Prostate gland (tissue), 2 donors: ENCODE results near the gene PTER. TPM values are rescaled to one million over a fixed set of nuclear protein-coding genes. Genes with fewer than 3 reads are reported as not detected.

Experiments used
- DNase-seq: peaks from one replicate; pipeline ENCODE4 v3.0.0-alpha.2; 2019; ENCODE audit warnings: low spot score
- H3K27ac ChIP-seq, 2 donors: fragments of 200-600 bp; sonication (generic); 2 replicates each; pipeline ENCODE4 v1.5.1; 2017 to 2019
- H3K27me3 ChIP-seq: fragments of 200-600 bp; sonication (generic); replicated peaks from 2 replicates; pipeline ENCODE4 v1.5.1; 2019; ENCODE audit not compliant: insufficient read depth
- H3K36me3 ChIP-seq, 2 donors: fragments of 200-600 bp; sonication (generic); 1 replicate in 1 of 2; 2 replicates in 1 of 2; pipeline versions ENCODE4 v1.5.1 to v1.8.1; 2017 to 2019
- H3K4me1 ChIP-seq: fragments of 200-600 bp; sonication (generic); replicated peaks from 2 replicates; pipeline ENCODE4 v1.5.1; 2019
- H3K4me3 ChIP-seq, 2 donors: fragments of 200-600 bp; sonication (generic); 2 replicates each; pipeline ENCODE4 v1.5.1; 2017 to 2019
- H3K9me3 ChIP-seq: fragments of 200-600 bp; sonication (generic); 2 replicates; pipeline ENCODE4 v1.5.1; 2017
- CTCF ChIP-seq, 4 experiments: fragments of 200-600 bp in 2 of 4; fragments of 450-650 bp in 2 of 4; sonication (generic) in 2 of 4; IDR thresholded peaks; 1 replicate in 3 of 4; 2 replicates in 1 of 4; pipeline ENCODE4 v1.5.1; 2016 to 2019; ENCODE audit warnings: antibody characterized with exemption in 4 of 4, mild to moderate bottlenecking in 2 of 4, moderate library complexity in 2 of 4
- POLR2A ChIP-seq: fragments of 450-650 bp; IDR thresholded peaks from one replicate; pipeline ENCODE4 v1.6.1; 2016; ENCODE audit warnings: antibody characterized with exemption, mild to moderate bottlenecking
- POLR2AphosphoS5 ChIP-seq: sonication (generic); formaldehyde crosslinking; IDR thresholded peaks from one replicate; pipeline ENCODE4 v1.6.1; 2017; ENCODE audit warnings: antibody characterized with exemption
- WGBS: methylation state at CpG from one replicate; pipeline ENCODE4 v1.1.5; 2018; 5-methylcytosine and 5-hydroxymethylcytosine counted together
- intact Hi-C: fragments of 100-400 bp; cut with DNase I; formaldehyde crosslinking; loops from one replicate; pipeline ENCODE4 v1.14.2; 2022
- total RNA-seq, 2 donors: library from RNA; depleted of rRNA; stranded (reverse); fragments of >200 nt; gene quantifications; one replicate each; pipeline ENCODE4 v1.1.0, GENCODE V29; 2016

PTER gene
- total RNA-seq, 2 donors from 2014 or later, result 10.4 to 18.8 TPM

GRCh38 chr10:16442914-16443313 lies 6.1 kb downstream of the PTER start:
- H3K9me3 ChIP-seq, result no peaks in the 10 kb centered on the region
- intact Hi-C loops, result no loop called here
- no peaks in the 10 kb centered on the region for H3K36me3 ChIP-seq
- H3K4me1 ChIP-seq, result no peaks in the 10 kb centered on the region
- 90% methylated on average over 1 of the region's 1 CpG for WGBS
- H3K27me3 ChIP-seq, result no peaks in the 10 kb centered on the region
- DNase-seq, result no peak
- no peak for TF ChIP-seq POLR2AphosphoS5
- no peak for TF ChIP-seq POLR2A
- TF ChIP-seq CTCF (IDR thresholded peaks at IDR 0.05), result no peak
- no peak overlapping the region for H3K4me3 ChIP-seq
- no peak overlapping the region for H3K27ac ChIP-seq

- intact Hi-C loops, result no loop called here
- Histone ChIP-seq H3K9me3 (no peaks in the 10 kb centered on the region), H3K4me3 (no peak overlapping the region), H3K4me1 (no peaks in the 10 kb centered on the region), H3K27me3 (no peaks in the 10 kb centered on the region), H3K27ac (no peak overlapping the region), H3K36me3 (no peaks in the 10 kb centered on the region)
- no peak for DNase-seq
- TF ChIP-seq POLR2AphosphoS5 (no peak), POLR2A (no peak), CTCF (IDR thresholded peaks at IDR 0.05) (no peak)
- 93% methylated on average over 9 of the region's 9 CpGs for WGBS
Observed at GRCh38 chr10:16445770-16446469, 9.1 kb downstream of the PTER start.

GRCh38 chr10:16449454-16449853 lies 12.6 kb downstream of the PTER start:
- Histone ChIP-seq H3K27ac (no peak overlapping the region), H3K9me3 (no peaks in the 10 kb centered on the region), H3K36me3 (no peaks in the 10 kb centered on the region), H3K4me1 (no peaks in the 10 kb centered on the region), H3K4me3 (no peak overlapping the region), H3K27me3 (no peaks in the 10 kb centered on the region)
- 97% methylated on average over 5 of the region's 5 CpGs for WGBS
- intact Hi-C loops, result no loop called here
- TF ChIP-seq CTCF (IDR thresholded peaks at IDR 0.05), result no peak
- TF ChIP-seq POLR2AphosphoS5, result no peak
- TF ChIP-seq POLR2A, result no peak
- no peak for DNase-seq

- intact Hi-C loops, result no loop called here
- no peaks in the 10 kb centered on the region for H3K36me3 ChIP-seq
- TF ChIP-seq POLR2AphosphoS5 (no peak), CTCF (IDR thresholded peaks at IDR 0.05) (no peak), POLR2A (no peak)
- DNase-seq, result no peak
- no peaks in the 10 kb centered on the region for H3K9me3 ChIP-seq
- H3K27me3 ChIP-seq, result no peaks in the 10 kb centered on the region
- H3K4me3 ChIP-seq, result no peak overlapping the region
- H3K4me1 ChIP-seq, result no peaks in the 10 kb centered on the region
- H3K27ac ChIP-seq, result no peak overlapping the region
- WGBS, result 80% methylated on average over 6 of the region's 6 CpGs
Observed at GRCh38 chr10:16458166-16458955, 21.6 kb downstream of the PTER start.
